Nephron (organoid): ENCODE results near the gene FSIP1.

Experiments
- H3K27ac Mint-ChIP-seq, 3 experiments: 2 replicates each; pipeline ENCODE4 v1.8.0; 2020; ENCODE audit warnings: mixed read lengths in 3 of 3, mild to moderate bottlenecking in 2 of 3, moderate library complexity in 1 of 3
- H3K27me3 Mint-ChIP-seq: 2 replicates; pipeline ENCODE4 v1.8.0; 2021; ENCODE audit warnings: low read depth, mild to moderate bottlenecking, moderate library complexity, mixed read lengths
- H3K36me3 Mint-ChIP-seq: 2 replicates; pipeline ENCODE4 v1.8.0; 2020; ENCODE audit warnings: low read depth, mixed read lengths
- H3K4me1 Mint-ChIP-seq: 2 replicates; pipeline ENCODE4 v1.8.0; 2020; ENCODE audit warnings: mixed read lengths
- H3K4me3 Mint-ChIP-seq, 3 experiments: 2 replicates each; pipeline ENCODE4 v1.8.0; 2020; ENCODE audit warnings: mild to moderate bottlenecking in 3 of 3, mixed read lengths in 3 of 3, moderate library complexity in 2 of 3
- H3K9me3 Mint-ChIP-seq: 2 replicates; pipeline ENCODE4 v1.8.0; 2020; ENCODE audit warnings: mixed read lengths
- CTCF ChIP-seq, 3 experiments: fragments of 200-600 bp; sonication (generic); IDR thresholded peaks; one replicate each; pipeline ENCODE4 v1.5.0; 2021; ENCODE audit warnings: antibody characterized with exemption in 3 of 3; ENCODE audit not compliant: unreplicated experiment in 3 of 3

FSIP1 gene

GRCh38 chr15:39598958-39599845 lies 183.4 kb downstream of the FSIP1 start:
- H3K9me3 Mint-ChIP-seq, result no peaks in the 10 kb centered on the region
- TF ChIP-seq CTCF (IDR thresholded peaks at IDR 0.05; ENCODE audit: unreplicated experiment in 3 of 3), result no peak
- H3K4me3 Mint-ChIP-seq, result no peak overlapping the region
- H3K4me1 Mint-ChIP-seq, result peaks cover 7% of the 10 kb centered on the region
- no peaks in the 10 kb centered on the region for H3K27me3 Mint-ChIP-seq
- H3K36me3 Mint-ChIP-seq, result peaks cover 23% of the 10 kb centered on the region
- H3K27ac Mint-ChIP-seq, result peak overlapping the region in 2 of 3 experiments; percentile 2 to 21

- Mint-ChIP-seq H3K36me3 (peaks cover 30% of the 10 kb centered on the region), H3K4me3 (no peak overlapping the region), H3K27me3 (no peaks in the 10 kb centered on the region), H3K9me3 (no peaks in the 10 kb centered on the region), H3K4me1 (peaks cover 7% of the 10 kb centered on the region), H3K27ac (peak overlapping the region in 2 of 3 experiments; percentile 1 to 62)
- TF ChIP-seq CTCF (IDR thresholded peaks at IDR 0.05; ENCODE audit: unreplicated experiment in 3 of 3), result no peak
Measured at GRCh38 chr15:39598186-39598850, 184.3 kb downstream of the FSIP1 start.

GRCh38 chr15:39597751-39598185 lies 184.9 kb downstream of the FSIP1 start:
- Mint-ChIP-seq H3K9me3 (no peaks in the 10 kb centered on the region), H3K4me3 (no peak overlapping the region), H3K27ac (peak overlapping the region in 1 of 3 experiments; percentile 1), H3K4me1 (peaks cover 7% of the 10 kb centered on the region), H3K27me3 (no peaks in the 10 kb centered on the region), H3K36me3 (peaks cover 36% of the 10 kb centered on the region)
- no peak for TF ChIP-seq CTCF (IDR thresholded peaks at IDR 0.05; ENCODE audit: unreplicated experiment in 3 of 3)

GRCh38 chr15:39597336-39597735 lies 185.3 kb downstream of the FSIP1 start:
- H3K36me3 Mint-ChIP-seq, result peaks cover 40% of the 10 kb centered on the region
- no peak for TF ChIP-seq CTCF (IDR thresholded peaks at IDR 0.05; ENCODE audit: unreplicated experiment in 3 of 3)

GRCh38 chr15:39596358-39597051 lies 186.1 kb downstream of the FSIP1 start:
- H3K36me3 Mint-ChIP-seq, result peaks cover 48% of the 10 kb centered on the region
- peaks cover 7% of the 10 kb centered on the region for H3K4me1 Mint-ChIP-seq
- H3K4me3 Mint-ChIP-seq, result no peak overlapping the region
- H3K27ac Mint-ChIP-seq, result peak overlapping the region; percentile 12 to 48 (median 14)
- no peaks in the 10 kb centered on the region for H3K9me3 Mint-ChIP-seq
- no peaks in the 10 kb centered on the region for H3K27me3 Mint-ChIP-seq
- no peak for TF ChIP-seq CTCF (IDR thresholded peaks at IDR 0.05; ENCODE audit: unreplicated experiment in 3 of 3)

More at GRCh38 chr15:39597336-39597735, 185.3 kb downstream of the FSIP1 start:
- Mint-ChIP-seq H3K4me1 (peaks cover 7% of the 10 kb centered on the region), H3K4me3 (no peak overlapping the region), H3K27me3 (no peaks in the 10 kb centered on the region), H3K27ac (no peak overlapping the region), H3K9me3 (no peaks in the 10 kb centered on the region)
